Measurements from ENCODE around the gene SBF2.
"Not testable (repeated sequence)": the region's sequence is repeated elsewhere in the genome, so short reads cannot be mapped to it uniquely, and the experiment has no call there.

The SBF2 gene

GRCh38 chr11:10022764-10023163 lies 271.3 kb downstream of the SBF2 start:
- no peak for DNase-seq

GRCh38 chr11:10021563-10021962 lies 272.5 kb downstream of the SBF2 start:
- no peak for DNase-seq

GRCh38 chr11:10019906-10020682 lies 273.9 kb downstream of the SBF2 start:
- DNase-seq, result peak in 1 of 56 donors; percentile 5

- DNase-seq, result no peak
Measured at GRCh38 chr11:10017911-10018310, 276.1 kb downstream of the SBF2 start.

GRCh38 chr11:10017050-10017449 lies 277.0 kb downstream of the SBF2 start:
- DNase-seq, result no peak

GRCh38 chr11:10012068-10012467 lies 282.0 kb downstream of the SBF2 start:
- DNase-seq, result no peak

- DNase-seq, result no peak
Measured at GRCh38 chr11:10005955-10006525, 288.0 kb downstream of the SBF2 start.

GRCh38 chr11:10004526-10005113 lies 289.4 kb downstream of the SBF2 start:
- no peak for DNase-seq

- DNase-seq, result no peak
Measured at GRCh38 chr11:10002221-10002620, 291.8 kb downstream of the SBF2 start.

- no peak for DNase-seq
Measured at GRCh38 chr11:9992306-9992705, 301.7 kb downstream of the SBF2 start.

- no peak for DNase-seq
Measured at GRCh38 chr11:9990221-9990973, 303.6 kb downstream of the SBF2 start.

- DNase-seq, result not testable (repeated sequence)
Measured at GRCh38 chr11:9987303-9987702, 306.7 kb downstream of the SBF2 start.

GRCh38 chr11:9982796-9983579 lies 311.0 kb downstream of the SBF2 start:
- DNase-seq, result peak in 20 of 56 donors; percentile 8 to 47 (median 14)

- DNase-seq, result peak in 19 of 56 donors; percentile 1 to 42 (median 13)
Measured at GRCh38 chr11:9982127-9982795, 311.8 kb downstream of the SBF2 start.

- DNase-seq, result no peak
Measured at GRCh38 chr11:9980931-9981330, 313.1 kb downstream of the SBF2 start.

GRCh38 chr11:9977554-9977953 lies 316.5 kb downstream of the SBF2 start:
- no peak for DNase-seq

GRCh38 chr11:9974375-9974774 lies 319.6 kb downstream of the SBF2 start:
- DNase-seq, result no peak

- no peak for DNase-seq
Measured at GRCh38 chr11:9973921-9974320, 320.1 kb downstream of the SBF2 start.

GRCh38 chr11:9972989-9973388 lies 321.0 kb downstream of the SBF2 start:
- peak in 1 of 56 donors; percentile 38 for DNase-seq

GRCh38 chr11:9971894-9972293 lies 322.1 kb downstream of the SBF2 start:
- no peak for DNase-seq

- DNase-seq, result no peak
Measured at GRCh38 chr11:9969068-9969467, 325.0 kb downstream of the SBF2 start.

Measured in amygdala (tissue), 56 donors.